HepG2 (cell line): ENCODE results near the gene MRPL34. TPM values are rescaled to one million over a fixed set of nuclear protein-coding genes. Genes with fewer than 3 reads are reported as not detected.

Experiments used
- ASH2L ChIP-seq: fragments of 300-600, 200-600 bp; sonication (generic); IDR thresholded peaks from 2 replicates; pipeline ENCODE4 v1.7.0; 2017; ENCODE audit warnings: low read depth, mild to moderate bottlenecking, moderate library complexity, mixed read lengths, low read length; ENCODE audit not compliant: insufficient read length
- BRCA1 ChIP-seq: sonication (generic); formaldehyde crosslinking; IDR thresholded peaks from 2 replicates; pipeline ENCODE4 v1.4.0; 2020; ENCODE audit warnings: missing genetic modification reagents
- HNRNPUL1 ChIP-seq: fragments of 200-400 bp; formaldehyde crosslinking; IDR thresholded peaks from 2 replicates; pipeline ENCODE4 v1.6.1; 2017; ENCODE audit warnings: low read depth, mild to moderate bottlenecking, low read length, moderate library complexity
- MBNL3 ChIP-seq: fragments of 250-450 bp; sonication (Bioruptor Pico); conservative IDR thresholded peaks from 2 replicates; pipeline ENCODE4 v1.8.0; 2022; ENCODE audit warnings: mild to moderate bottlenecking, inconsistent platforms
- MIER3 ChIP-seq: IDR thresholded peaks from 2 replicates; pipeline ENCODE4 v1.6.1; 2016; ENCODE audit warnings: missing compliant biosample characterization, borderline replicate concordance
- MTF1 ChIP-seq: sonication (generic); formaldehyde crosslinking; IDR thresholded peaks from 2 replicates; pipeline ENCODE4 v1.5.0; 2020; ENCODE audit warnings: missing genetic modification reagents
- RXRA ChIP-seq: sonication (generic); formaldehyde crosslinking; IDR thresholded peaks from 2 replicates; pipeline ENCODE4 v1.5.1; 2020; ENCODE audit warnings: missing genetic modification reagents
- SALL2 ChIP-seq: sonication (generic); formaldehyde crosslinking; IDR thresholded peaks from 2 replicates; pipeline ENCODE4 v1.8.1; 2023; ENCODE audit warnings: mild to moderate bottlenecking, missing genetic modification reagents, inconsistent platforms
- SP140L ChIP-seq: sonication (generic); formaldehyde crosslinking; IDR thresholded peaks from 2 replicates; pipeline ENCODE4 v1.4.0; 2020; ENCODE audit warnings: missing genetic modification reagents, borderline replicate concordance
- SP4 ChIP-seq: sonication (generic); formaldehyde crosslinking; IDR thresholded peaks from 2 replicates; pipeline ENCODE4 v1.8.1; 2023; ENCODE audit warnings: mild to moderate bottlenecking, missing genetic modification reagents
- ZFP62 ChIP-seq: sonication (generic); formaldehyde crosslinking; IDR thresholded peaks from 2 replicates; pipeline ENCODE4 v1.4.0; 2020; ENCODE audit warnings: missing genetic modification reagents
- ZNF101 ChIP-seq: sonication (generic); formaldehyde crosslinking; IDR thresholded peaks from 2 replicates; pipeline ENCODE4 v1.4.0; 2020; ENCODE audit warnings: mild to moderate bottlenecking, low read depth, missing genetic modification reagents, borderline replicate concordance
- ZNF337 ChIP-seq: sonication (generic); formaldehyde crosslinking; IDR thresholded peaks from 2 replicates; pipeline ENCODE4 v1.5.1; 2020; ENCODE audit warnings: missing genetic modification reagents, low read depth, mild to moderate bottlenecking, borderline replicate concordance
- ZNF33B ChIP-seq: sonication (generic); formaldehyde crosslinking; IDR thresholded peaks from 2 replicates; pipeline ENCODE4 v1.5.1; 2020; ENCODE audit warnings: mild to moderate bottlenecking, missing genetic modification reagents
- ZNF747 ChIP-seq: sonication (generic); formaldehyde crosslinking; IDR thresholded peaks from 2 replicates; pipeline ENCODE4 v1.8.1; 2023; ENCODE audit warnings: missing genetic modification reagents, mild to moderate bottlenecking, borderline replicate concordance
- ZNF839 ChIP-seq: sonication (generic); formaldehyde crosslinking; IDR thresholded peaks from 2 replicates; pipeline ENCODE4 v1.4.0; 2020; ENCODE audit warnings: missing genetic modification reagents, mild to moderate bottlenecking, borderline replicate concordance
- polyA plus RNA-seq, 8 experiments: library from polyadenylated mRNA; depleted of rRNA in 3 of 8; stranded (reverse) in 7 of 8; unstranded in 1 of 8; fragments of >200 nt; fragmentation: Illumina TruSeq in 4 of 8; extraction: Trizol in 4 of 8; gene quantifications; 2 replicates each; pipeline versions ENCODE4 v1.2.1 to v1.2.3, GENCODE V29; 2011 to 2016; ENCODE audit warnings: low read depth in 4 of 8, missing spikeins in 1 of 8, mixed read lengths in 1 of 8; ENCODE audit not compliant: insufficient read depth in 1 of 8
- total RNA-seq, 5 experiments: library from RNA; depleted of rRNA; stranded (reverse); fragments of >200 nt; fragmentation: Illumina TruSeq; extraction: Trizol; gene quantifications; 2 replicates each; pipeline ENCODE4 v1.2.3, GENCODE V29; 2016; ENCODE audit warnings: low read depth in 1 of 5
- TF ChIP-seq, protein P1 (sequence below): IDR thresholded peaks from 2 replicates; pipeline ENCODE4 v1.6.1; 2016; ENCODE audit warnings: missing biosample characterization, missing genetic modification reagents, low read depth
- TF ChIP-seq, protein P2 (sequence below): sonication (generic); formaldehyde crosslinking; IDR thresholded peaks from 2 replicates; pipeline ENCODE4 v1.8.1; 2023; ENCODE audit warnings: missing genetic modification reagents, inconsistent platforms, borderline replicate concordance
- TF ChIP-seq, protein P3 (sequence below): sonication (generic); formaldehyde crosslinking; IDR thresholded peaks from 2 replicates; pipeline ENCODE4 v1.4.0; 2020; ENCODE audit warnings: missing genetic modification reagents, mild to moderate bottlenecking, borderline replicate concordance
- TF ChIP-seq, protein P4 (sequence below): sonication (generic); formaldehyde crosslinking; conservative IDR thresholded peaks from 2 replicates; pipeline ENCODE4 v1.5.0; 2020; ENCODE audit warnings: missing genetic modification reagents
- TF ChIP-seq, protein P5 (sequence below): sonication (generic); formaldehyde crosslinking; IDR thresholded peaks from 2 replicates; pipeline ENCODE4 v1.5.0; 2020; ENCODE audit warnings: missing genetic modification reagents

MRPL34 gene
- total and polyA plus RNA-seq, 2 of the 13 experiments (the other 11 are each of a cell fraction or from before 2014, with no cell fraction given): 74.0 to 77.3 TPM

DNA sequence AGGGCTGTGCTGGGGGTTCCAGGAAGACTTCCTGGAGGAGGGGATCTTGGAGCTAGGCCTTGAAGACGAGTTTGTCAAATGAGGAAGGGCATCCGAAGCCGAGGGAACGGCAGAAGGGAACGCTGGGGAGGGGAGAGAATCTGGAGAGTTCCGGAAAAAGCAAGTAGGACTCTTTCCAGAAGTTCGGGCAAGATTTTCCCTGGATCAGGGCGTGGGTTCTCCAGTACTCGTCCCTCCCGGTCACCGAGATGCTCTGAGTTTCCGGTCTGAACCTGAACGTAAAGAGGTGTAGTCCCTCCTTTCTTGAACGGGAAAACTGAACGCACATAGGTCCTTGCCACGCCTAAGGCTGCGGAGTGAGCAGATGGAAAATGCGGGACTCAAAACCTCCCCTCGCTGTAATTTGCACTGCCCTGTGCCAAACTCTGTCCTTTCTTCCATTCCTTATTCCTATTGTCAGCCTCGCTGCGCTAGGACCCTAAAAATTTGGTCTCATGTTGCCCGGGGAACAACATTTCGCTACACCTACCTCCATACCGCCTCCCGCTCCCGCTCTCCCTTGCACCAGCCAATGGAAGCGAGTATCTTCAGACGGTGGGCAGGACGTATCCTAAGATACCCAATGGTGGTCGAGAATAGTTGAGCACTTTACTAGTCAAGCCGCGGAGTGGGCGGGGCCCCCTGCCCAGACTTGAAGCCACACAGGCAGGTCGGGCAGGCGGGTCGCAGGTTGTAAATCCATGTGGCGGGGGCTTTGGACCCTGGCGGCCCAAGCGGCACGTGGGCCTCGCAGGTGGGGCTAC lies 31.4 kb downstream of the MRPL34 start, which contains the start of gene GTPBP3 (continued):
- TF ChIP-seq BRCA1 (CRISPR knock-in tag): no peak
- TF ChIP-seq ZNF101: no peak
- TF ChIP-seq, protein P1, sequence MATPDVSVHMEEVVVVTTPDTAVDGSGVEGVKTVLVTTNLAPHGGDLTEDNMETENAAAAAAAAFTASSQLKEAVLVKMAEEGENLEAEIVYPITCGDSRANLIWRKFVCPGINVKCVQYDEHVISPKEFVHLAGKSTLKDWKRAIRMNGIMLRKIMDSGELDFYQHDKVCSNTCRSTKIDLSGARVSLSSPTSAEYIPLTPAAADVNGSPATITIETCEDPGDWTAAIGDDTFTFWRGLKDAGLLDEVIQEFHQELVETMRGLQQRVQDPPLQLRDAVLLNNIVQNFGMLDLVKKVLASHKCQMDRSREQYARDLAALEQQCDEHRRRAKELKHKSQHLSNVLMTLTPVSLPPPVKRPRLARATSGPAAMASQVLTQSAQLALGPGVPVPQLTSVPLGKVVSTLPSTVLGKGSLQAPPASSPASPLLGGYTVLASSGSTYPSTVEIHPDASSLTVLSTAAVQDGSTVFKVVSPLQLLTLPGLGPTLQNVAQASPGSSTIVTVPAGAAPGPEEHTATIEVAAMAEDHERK: 0 out of 2 replicates have a peak, but pooled peaks have one; percentile 22
- no peak for TF ChIP-seq ZNF839 (CRISPR knock-in tag)
- TF ChIP-seq, protein P2, sequence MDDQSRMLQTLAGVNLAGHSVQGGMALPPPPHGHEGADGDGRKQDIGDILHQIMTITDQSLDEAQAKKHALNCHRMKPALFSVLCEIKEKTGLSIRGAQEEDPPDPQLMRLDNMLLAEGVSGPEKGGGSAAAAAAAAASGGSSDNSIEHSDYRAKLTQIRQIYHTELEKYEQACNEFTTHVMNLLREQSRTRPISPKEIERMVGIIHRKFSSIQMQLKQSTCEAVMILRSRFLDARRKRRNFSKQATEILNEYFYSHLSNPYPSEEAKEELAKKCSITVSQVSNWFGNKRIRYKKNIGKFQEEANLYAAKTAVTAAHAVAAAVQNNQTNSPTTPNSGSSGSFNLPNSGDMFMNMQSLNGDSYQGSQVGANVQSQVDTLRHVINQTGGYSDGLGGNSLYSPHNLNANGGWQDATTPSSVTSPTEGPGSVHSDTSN (CRISPR knock-in tag): no peak
- no peak for TF ChIP-seq ZNF337
- peak; percentile 97 for TF ChIP-seq SP4
- no peak for TF ChIP-seq MBNL3 (CRISPR knock-in tag)
- TF ChIP-seq ZNF747 (CRISPR knock-in tag): peak; percentile 80
- TF ChIP-seq MIER3: peak; percentile 35; the same call in 1 of the 2 replicates
- 0 out of 2 replicates have a peak, but pooled peaks have one; percentile 1 for TF ChIP-seq SALL2 (CRISPR knock-in tag)
- TF ChIP-seq ASH2L: peak; percentile 98
- TF ChIP-seq, protein P3, sequence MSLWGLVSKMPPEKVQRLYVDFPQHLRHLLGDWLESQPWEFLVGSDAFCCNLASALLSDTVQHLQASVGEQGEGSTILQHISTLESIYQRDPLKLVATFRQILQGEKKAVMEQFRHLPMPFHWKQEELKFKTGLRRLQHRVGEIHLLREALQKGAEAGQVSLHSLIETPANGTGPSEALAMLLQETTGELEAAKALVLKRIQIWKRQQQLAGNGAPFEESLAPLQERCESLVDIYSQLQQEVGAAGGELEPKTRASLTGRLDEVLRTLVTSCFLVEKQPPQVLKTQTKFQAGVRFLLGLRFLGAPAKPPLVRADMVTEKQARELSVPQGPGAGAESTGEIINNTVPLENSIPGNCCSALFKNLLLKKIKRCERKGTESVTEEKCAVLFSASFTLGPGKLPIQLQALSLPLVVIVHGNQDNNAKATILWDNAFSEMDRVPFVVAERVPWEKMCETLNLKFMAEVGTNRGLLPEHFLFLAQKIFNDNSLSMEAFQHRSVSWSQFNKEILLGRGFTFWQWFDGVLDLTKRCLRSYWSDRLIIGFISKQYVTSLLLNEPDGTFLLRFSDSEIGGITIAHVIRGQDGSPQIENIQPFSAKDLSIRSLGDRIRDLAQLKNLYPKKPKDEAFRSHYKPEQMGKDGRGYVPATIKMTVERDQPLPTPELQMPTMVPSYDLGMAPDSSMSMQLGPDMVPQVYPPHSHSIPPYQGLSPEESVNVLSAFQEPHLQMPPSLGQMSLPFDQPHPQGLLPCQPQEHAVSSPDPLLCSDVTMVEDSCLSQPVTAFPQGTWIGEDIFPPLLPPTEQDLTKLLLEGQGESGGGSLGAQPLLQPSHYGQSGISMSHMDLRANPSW: no peak; the same call in 1 of the 2 replicates
- TF ChIP-seq, protein P4, sequence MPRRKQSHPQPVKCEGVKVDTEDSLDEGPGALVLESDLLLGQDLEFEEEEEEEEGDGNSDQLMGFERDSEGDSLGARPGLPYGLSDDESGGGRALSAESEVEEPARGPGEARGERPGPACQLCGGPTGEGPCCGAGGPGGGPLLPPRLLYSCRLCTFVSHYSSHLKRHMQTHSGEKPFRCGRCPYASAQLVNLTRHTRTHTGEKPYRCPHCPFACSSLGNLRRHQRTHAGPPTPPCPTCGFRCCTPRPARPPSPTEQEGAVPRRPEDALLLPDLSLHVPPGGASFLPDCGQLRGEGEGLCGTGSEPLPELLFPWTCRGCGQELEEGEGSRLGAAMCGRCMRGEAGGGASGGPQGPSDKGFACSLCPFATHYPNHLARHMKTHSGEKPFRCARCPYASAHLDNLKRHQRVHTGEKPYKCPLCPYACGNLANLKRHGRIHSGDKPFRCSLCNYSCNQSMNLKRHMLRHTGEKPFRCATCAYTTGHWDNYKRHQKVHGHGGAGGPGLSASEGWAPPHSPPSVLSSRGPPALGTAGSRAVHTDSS (CRISPR knock-in tag): no peak
- TF ChIP-seq ZFP62 (CRISPR knock-in tag): no peak
- TF ChIP-seq RXRA: 0 out of 2 replicates have a peak, but pooled peaks have one; percentile 49
- TF ChIP-seq ZNF33B (CRISPR knock-in tag): no peak
- TF ChIP-seq, protein P5, sequence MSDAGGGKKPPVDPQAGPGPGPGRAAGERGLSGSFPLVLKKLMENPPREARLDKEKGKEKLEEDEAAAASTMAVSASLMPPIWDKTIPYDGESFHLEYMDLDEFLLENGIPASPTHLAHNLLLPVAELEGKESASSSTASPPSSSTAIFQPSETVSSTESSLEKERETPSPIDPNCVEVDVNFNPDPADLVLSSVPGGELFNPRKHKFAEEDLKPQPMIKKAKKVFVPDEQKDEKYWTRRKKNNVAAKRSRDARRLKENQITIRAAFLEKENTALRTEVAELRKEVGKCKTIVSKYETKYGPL (CRISPR knock-in tag): 0 out of 2 replicates have a peak, but pooled peaks have one; percentile 45
- no peak for TF ChIP-seq MTF1 (CRISPR knock-in tag)
- TF ChIP-seq SP140L (CRISPR knock-in tag): no peak
- TF ChIP-seq HNRNPUL1: no peak
